Parathyroid adenoma (tissue), 2 donors: ENCODE measurements around the gene CGN.

ENCODE experiments used
- H2AFZ ChIP-seq: fragments of 300-600 bp; sonication (generic); one replicate; pipeline ENCODE4 v1.7.0; 2017; ENCODE audit warnings: antibody characterized with exemption, mild to moderate bottlenecking
- H3K27ac ChIP-seq: fragments of 300-600 bp; sonication (generic); one replicate; pipeline ENCODE4 v1.7.0; 2017
- H3K27me3 ChIP-seq: fragments of 300-600 bp; sonication (generic); one replicate; pipeline ENCODE4 v1.7.0; 2017; ENCODE audit warnings: low read length; ENCODE audit not compliant: control insufficient read depth, insufficient read depth
- H3K36me3 ChIP-seq: fragments of 300-600 bp; sonication (generic); one replicate; pipeline ENCODE4 v1.7.0; 2017; ENCODE audit warnings: low read length; ENCODE audit not compliant: control insufficient read depth, insufficient read depth
- H3K4me1 ChIP-seq: fragments of 300-600 bp; sonication (generic); one replicate; pipeline ENCODE4 v1.7.0; 2017; ENCODE audit warnings: control low read depth
- H3K4me2 ChIP-seq: fragments of 300-600 bp; sonication (generic); one replicate; pipeline ENCODE4 v1.7.0; 2017; ENCODE audit warnings: low read length
- H3K4me3 ChIP-seq: fragments of 300-600 bp; sonication (generic); one replicate; pipeline ENCODE4 v1.7.0; 2017; ENCODE audit warnings: low read depth, low read length
- H3K79me2 ChIP-seq: fragments of 300-600 bp; sonication (generic); one replicate; pipeline ENCODE4 v1.7.0; 2017; ENCODE audit warnings: control low read depth
- H3K9ac ChIP-seq: fragments of 300-600 bp; sonication (generic); one replicate; pipeline ENCODE4 v1.7.0; 2017; ENCODE audit warnings: mild to moderate bottlenecking
- H3K9me3 ChIP-seq: fragments of 300-600 bp; sonication (generic); one replicate; pipeline ENCODE4 v1.7.0; 2017; ENCODE audit warnings: low read length; ENCODE audit not compliant: control insufficient read depth
- CTCF ChIP-seq: fragments of 300-600 bp; sonication (generic); IDR thresholded peaks from one replicate; pipeline ENCODE4 v1.7.0; 2017; ENCODE audit warnings: antibody characterized with exemption, mild to moderate bottlenecking
- donor health status: primary hyperparathyroidism.

CGN gene

GRCh38 chr1:151540982-151541377 is 29.8 kb downstream of the CGN start:
- no peaks in the 10 kb centered on the region for H3K79me2 ChIP-seq
- H3K9me3 ChIP-seq, result no peaks in the 10 kb centered on the region
- peak overlapping the region; percentile 69 for H3K4me3 ChIP-seq
- no peak for TF ChIP-seq CTCF
- no peaks in the 10 kb centered on the region for H3K27me3 ChIP-seq
- peak overlapping the region; percentile 97 for H3K27ac ChIP-seq
- no peaks in the 10 kb centered on the region for H3K36me3 ChIP-seq
- peak overlapping the region; percentile 76 for H3K9ac ChIP-seq
- H3K4me1 ChIP-seq, result peaks cover 9% of the 10 kb centered on the region
- peak overlapping the region; percentile 96 for H3K4me2 ChIP-seq
- H2AFZ ChIP-seq, result peak overlapping the region; percentile 82

GRCh38 chr1:151541752-151542151 is 30.6 kb downstream of the CGN start:
- Histone ChIP-seq H3K36me3 (no peaks in the 10 kb centered on the region), H3K9ac (no peak overlapping the region), H3K4me3 (peak overlapping the region; percentile 69), H3K79me2 (no peaks in the 10 kb centered on the region), H3K4me2 (peak overlapping the region; percentile 96), H2AFZ (no peak overlapping the region), H3K9me3 (no peaks in the 10 kb centered on the region), H3K27me3 (no peaks in the 10 kb centered on the region), H3K4me1 (peaks cover 9% of the 10 kb centered on the region), H3K27ac (no peak overlapping the region)
- TF ChIP-seq CTCF, result no peak

GRCh38 chr1:151542710-151543129 is 31.5 kb downstream of the CGN start:
- no peak overlapping the region for H3K27ac ChIP-seq
- H2AFZ ChIP-seq, result no peak overlapping the region
- no peaks in the 10 kb centered on the region for H3K36me3 ChIP-seq
- H3K4me3 ChIP-seq, result no peak overlapping the region
- H3K79me2 ChIP-seq, result no peaks in the 10 kb centered on the region
- no peak for TF ChIP-seq CTCF
- peak overlapping the region; percentile 16 for H3K4me2 ChIP-seq
- H3K27me3 ChIP-seq, result no peaks in the 10 kb centered on the region
- no peaks in the 10 kb centered on the region for H3K9me3 ChIP-seq
- no peak overlapping the region for H3K9ac ChIP-seq
- H3K4me1 ChIP-seq, result peaks cover 14% of the 10 kb centered on the region

- TF ChIP-seq CTCF, result no peak
- H3K9me3 ChIP-seq, result no peaks in the 10 kb centered on the region
Measured at GRCh38 chr1:151545542-151545941, 34.4 kb downstream of the CGN start.

More at GRCh38 chr1:151545542-151545941, 34.4 kb downstream of the CGN start:
- no peak overlapping the region for H3K27ac ChIP-seq
- peaks cover 5% of the 10 kb centered on the region for H3K4me1 ChIP-seq
- H3K9ac ChIP-seq, result no peak overlapping the region
- no peaks in the 10 kb centered on the region for H3K27me3 ChIP-seq
- no peak overlapping the region for H2AFZ ChIP-seq
- H3K4me3 ChIP-seq, result no peak overlapping the region
- H3K79me2 ChIP-seq, result peaks cover 4% of the 10 kb centered on the region
- no peak overlapping the region for H3K4me2 ChIP-seq
- H3K36me3 ChIP-seq, result no peaks in the 10 kb centered on the region
